Measurements from ENCODE around the gene RBMX.
"Not testable (repeated sequence)": the region's sequence is repeated elsewhere in the genome, so short reads cannot be mapped to it uniquely, and the experiment has no call there.

The RBMX gene

GRCh38 chrX:136880452-136881013 is at the start of gene RBMX:
Gene RBMX, minus strand, starts transcription at chrX:136880725. Its CDS starts 1,298 bp downstream, at chrX:136879427.
- peak; percentile 86 for DNase-seq (ENCODE audit: low read depth)

- not testable (repeated sequence) for DNase-seq (ENCODE audit: low read depth)
Measured at GRCh38 chrX:136921438-136921837, 40.9 kb upstream of the RBMX start.

GRCh38 chrX:136920001-136920400 is 39.5 kb upstream of the RBMX start:
- no peak for DNase-seq (ENCODE audit: low read depth)

DNA sequence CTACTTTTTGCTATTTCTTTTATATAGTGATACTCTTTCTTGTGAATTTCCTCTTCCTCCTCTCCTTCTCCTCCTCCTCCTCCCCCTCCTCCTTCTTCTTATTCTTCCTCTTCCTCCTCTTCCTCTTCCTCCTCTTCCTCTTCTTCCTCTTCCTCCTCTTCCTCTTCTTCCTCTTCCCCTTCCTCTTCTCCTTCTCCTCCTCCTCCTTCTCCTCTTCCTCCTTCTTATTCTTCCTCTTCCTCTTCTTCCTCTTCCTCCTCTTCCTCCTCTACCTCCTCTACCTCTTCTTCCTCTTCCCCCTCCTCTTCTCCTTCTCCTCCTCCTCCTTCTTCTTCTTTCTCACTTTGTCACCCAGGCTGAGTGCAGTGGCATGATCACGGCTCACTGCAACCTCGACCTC is 36.3 kb upstream of the RBMX start:
- DNase-seq (ENCODE audit: low read depth), result no peak

GRCh38 chrX:136911661-136912060 is 31.1 kb upstream of the RBMX start:
- DNase-seq (ENCODE audit: low read depth), result not testable (repeated sequence)

DNA sequence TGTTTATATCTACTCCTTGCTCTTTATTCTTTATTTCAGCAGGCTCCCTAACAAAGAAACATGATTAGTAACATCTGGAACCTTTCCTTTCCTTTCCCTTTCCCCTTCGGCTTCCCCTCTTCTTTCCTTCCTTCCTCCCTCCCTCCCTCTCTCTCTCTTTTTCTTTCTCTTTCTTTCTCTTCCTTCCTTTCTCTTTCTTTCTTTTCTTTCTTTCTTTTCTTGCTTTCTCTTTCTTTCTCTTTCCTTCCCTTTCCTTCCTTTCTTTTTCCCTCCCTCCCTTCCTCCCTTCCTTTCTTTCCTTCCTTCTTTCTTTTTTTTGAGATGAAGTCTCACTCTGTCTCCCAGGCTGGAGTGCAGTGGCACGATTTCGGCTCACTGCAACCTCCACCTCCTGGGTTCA is 30.7 kb upstream of the RBMX start:
- no peak for DNase-seq (ENCODE audit: low read depth)

DNA sequence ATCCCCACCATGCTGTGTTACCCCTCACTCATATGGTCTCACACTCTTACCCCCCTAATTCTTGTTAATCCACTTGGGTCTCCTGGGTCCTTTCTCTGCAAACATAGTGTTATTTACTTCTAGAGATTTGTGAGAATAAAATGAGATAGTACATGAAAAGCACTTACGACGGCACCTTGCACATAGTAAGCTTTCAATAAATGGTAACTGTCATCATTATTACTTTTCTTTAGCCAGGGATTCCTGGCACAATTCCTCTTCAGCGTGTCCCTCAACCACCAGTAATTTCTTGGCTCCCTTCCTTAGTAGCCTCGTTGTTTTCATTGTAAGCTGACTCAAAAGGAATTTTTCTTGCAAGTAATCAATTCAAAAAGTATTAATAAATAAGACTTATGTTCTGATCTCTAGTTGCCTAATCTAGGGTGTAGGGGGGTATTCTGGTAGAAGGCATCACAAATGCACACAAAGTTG is 30.1 kb upstream of the RBMX start:
- DNase-seq (ENCODE audit: low read depth), result no peak

- peak; percentile 73 for DNase-seq (ENCODE audit: low read depth)
Measured at GRCh38 chrX:136909706-136910564, 29.4 kb upstream of the RBMX start.

DNA sequence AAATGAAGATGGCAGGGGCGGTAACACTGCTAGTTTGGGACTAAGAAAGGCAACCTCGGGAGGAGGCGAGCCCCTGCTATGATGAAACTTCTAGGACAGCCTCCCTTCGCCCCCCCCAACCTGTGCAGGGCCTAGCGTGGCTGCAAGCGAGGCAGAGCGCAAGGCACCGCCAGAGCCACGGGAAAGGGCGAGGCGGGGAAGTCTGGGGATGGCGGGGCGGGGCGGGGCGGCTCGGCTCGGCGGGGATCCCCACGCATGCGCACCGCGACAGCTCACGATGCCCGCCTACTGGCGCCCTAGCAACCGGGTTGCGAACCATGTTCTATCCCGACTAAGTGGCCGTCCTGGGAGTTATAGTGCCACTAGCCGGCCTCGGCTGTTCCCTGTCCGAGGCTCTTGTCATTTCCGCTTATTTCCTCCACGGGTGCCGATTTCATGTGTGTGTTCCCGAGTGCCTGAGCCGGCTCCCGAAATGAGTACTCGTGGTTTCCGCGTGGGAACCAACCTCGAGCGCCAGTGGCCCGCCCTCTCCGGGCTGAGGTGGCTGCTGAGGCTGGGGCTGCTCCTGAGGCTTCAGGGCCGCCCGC is 28.7 kb upstream of the RBMX start:
- peak; percentile 51 for DNase-seq (ENCODE audit: low read depth)

DNA sequence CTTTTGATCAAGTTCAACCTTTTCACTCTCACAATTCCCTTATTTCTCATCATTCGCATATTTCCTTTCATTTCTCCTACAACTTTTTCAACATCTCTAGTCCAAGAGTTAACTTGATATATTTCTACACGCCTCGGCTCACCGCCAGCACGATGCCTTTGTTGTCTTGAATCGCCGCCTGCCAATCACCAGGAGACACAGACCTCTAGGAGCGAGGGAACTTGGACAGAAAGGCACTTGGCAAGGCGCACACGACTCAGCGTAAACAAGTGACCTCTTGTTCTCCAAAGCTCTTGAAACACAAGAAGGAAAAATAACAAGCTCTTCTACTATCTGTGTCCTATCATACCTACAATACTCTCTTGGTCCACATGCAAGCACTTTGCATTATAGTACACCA is 27.1 kb upstream of the RBMX start:
- DNase-seq (ENCODE audit: low read depth), result no peak

- no peak for DNase-seq (ENCODE audit: low read depth)
Measured at GRCh38 chrX:136906921-136907510, 26.5 kb upstream of the RBMX start.

DNA sequence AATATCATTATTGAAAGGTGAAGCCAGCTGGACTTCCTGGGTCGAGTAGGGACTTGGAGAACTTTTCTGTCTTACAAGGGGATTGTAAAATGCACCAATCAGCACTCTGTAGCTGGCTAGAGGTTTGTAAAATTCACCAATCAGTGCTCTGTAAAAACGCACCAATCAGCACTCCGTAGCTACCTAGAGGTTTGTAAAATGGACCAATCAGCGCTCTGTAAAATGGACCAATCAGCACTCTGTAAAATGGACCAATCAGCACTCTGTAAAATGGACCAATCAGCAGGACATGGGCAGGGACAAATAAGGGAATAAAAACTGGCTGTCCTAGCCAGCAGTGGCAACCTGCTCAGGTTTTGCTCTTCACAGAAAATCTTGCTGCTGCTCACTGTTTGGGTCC is 23.5 kb upstream of the RBMX start:
- not testable (repeated sequence) for DNase-seq (ENCODE audit: low read depth)

- not testable (repeated sequence) for DNase-seq (ENCODE audit: low read depth)
Measured at GRCh38 chrX:136900071-136900470, 19.5 kb upstream of the RBMX start.

DNA sequence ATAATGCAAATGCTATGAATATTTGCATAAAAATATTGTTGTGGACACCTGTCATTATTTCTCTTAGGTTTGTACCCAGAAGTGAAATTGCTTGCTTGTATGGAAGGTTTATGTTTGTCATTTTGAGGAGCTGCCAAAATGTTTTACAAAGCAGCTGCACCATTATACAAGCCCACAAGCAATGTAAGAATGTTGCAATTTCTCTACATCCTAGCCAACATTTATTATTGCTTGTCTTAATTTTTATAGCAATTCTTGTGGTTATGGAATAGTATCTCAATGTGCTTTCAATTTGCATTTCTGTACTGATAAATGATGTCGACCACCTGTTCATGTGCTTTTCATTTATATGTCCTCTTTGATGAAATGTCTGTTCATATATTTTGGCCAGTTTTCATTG is 18.7 kb upstream of the RBMX start:
- no peak for DNase-seq (ENCODE audit: low read depth)

DNA sequence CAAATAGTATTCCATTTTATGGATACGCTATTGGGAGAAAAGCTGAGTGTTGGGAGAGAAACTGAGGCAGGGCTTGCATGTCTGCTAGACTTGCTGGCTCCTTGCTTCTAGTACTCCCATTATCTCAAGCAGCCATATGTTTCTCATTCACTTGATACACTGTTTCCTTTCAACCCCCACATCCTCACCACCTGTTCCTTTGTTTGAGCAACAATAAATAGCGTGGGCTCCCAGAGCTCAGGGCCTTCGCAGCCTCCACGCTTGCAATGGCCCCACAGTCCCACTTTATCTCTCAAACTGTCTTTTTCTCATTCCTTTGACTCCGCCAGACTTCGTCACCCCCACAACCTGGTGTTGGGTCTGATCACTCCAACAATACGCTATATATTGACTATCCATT is 18.2 kb upstream of the RBMX start:
- DNase-seq (ENCODE audit: low read depth), result not testable (repeated sequence)

DNA sequence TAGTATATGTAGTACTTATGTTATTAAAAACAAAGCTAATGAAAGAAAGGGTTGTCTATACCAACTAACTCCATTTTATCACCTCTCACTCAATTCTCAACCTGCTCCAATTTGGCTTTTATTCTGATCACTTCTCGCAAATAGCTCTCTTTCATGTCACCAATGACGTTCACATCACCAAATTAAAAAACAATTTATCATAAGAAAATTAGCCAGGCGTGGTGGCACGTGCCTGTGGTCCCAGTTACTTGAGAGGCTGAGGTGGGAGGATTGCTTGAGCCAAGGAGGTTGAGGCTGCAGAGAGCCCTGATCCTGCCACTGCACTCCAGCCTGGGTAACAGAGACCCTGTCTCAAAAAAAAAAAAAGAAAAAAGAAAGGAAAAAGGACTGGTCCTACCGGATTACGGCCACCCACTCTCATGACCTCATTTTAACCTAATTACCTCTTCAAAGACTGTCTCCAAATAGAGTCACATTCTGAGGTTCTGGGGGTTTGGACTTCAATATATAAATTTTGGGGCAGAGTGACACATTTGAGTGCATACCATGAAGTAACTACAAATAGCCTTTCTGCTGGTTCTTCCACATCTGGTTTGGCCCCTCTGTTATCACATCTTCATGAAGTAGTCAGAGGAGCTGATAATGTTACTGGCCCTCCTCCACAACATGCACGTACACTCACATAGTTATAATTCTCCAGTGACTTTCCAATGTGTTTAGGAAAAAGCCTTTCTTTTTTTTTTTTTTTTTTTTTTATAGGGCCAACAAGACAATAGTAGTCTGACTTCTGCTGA is 15.8 kb upstream of the RBMX start:
- no peak for DNase-seq (ENCODE audit: low read depth)

DNA sequence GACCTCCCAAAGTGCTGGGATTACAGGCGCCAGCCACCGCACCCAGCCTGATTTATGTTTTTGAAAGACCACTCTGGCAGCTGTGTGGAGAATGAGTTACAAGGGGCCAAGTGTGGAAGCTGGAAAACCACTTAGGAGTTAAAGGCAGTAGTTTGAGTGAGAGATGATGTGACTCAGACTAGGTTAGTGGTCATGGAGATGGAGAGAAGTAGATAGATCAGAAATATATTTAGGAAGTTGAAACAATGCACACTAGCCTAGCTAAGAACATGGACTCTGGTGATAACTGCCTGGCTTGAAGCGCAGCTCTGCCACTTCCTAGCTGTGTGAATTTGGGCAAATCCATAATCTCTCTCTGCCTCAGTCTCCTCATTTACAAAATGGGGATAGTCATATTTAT is 11.9 kb upstream of the RBMX start:
- DNase-seq (ENCODE audit: low read depth), result no peak

DNA sequence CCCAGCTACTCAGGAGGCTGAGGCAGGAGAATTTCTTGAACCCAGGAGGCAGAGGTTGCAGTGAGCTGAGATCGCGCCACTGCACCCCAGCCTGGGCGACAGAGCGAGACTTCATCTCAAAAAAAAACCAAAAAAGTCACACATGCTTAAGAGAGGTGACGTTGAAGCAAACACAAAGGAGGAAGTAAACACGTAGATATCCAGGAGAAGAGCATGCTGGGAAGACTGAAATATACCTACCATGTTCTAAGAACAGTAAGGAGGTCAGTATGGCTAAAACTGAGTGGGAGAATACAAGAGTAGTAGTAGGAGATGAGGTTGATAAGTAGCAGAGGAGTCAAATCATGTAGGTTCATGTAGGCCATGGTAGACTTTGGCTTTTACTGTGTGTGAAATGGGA is 10.1 kb upstream of the RBMX start:
- DNase-seq (ENCODE audit: low read depth), result not testable (repeated sequence)

DNA sequence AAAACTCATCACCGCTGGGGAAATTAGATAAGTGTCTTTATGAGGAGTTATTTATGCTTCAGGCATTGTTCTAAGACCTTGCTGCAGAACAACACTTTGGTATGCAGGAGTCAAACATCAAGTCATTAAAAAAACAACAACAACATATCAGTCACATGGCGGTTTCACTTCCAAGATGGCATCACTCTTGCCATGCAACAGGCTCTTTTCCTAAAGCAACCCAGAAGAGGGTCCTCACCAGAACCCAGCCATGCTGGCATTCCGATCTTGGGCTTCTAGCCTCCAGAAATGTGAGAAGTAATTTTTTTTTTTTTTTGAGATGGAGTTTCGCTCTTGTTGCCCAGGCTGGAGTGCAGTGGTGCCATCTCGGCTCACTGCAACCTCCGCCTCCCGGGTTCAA is 8.7 kb upstream of the RBMX start:
- no peak for DNase-seq (ENCODE audit: low read depth)

DNA sequence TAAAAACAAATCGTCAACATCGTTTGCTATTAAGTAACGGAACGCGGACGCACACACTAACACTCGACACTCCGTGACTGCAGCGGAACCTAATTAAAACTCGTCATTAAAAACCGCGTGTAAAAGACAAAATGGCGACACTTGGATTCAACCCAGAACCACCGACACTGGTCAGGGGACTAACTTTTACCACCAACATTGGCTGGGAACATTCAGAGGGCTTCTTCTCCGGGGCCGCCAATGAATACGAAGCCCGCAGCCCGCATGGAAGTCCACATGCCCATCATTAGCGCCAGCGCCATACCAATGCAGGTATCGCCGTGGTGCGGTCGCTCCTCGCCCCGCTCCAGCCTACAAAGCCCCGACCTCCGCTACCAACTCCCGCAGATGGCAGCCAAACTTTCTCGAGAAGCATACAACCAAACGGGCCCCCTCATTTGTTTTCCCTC is 498 bp downstream of the RBMX start:
- DNase-seq (ENCODE audit: low read depth), result no peak

- no peak for DNase-seq (ENCODE audit: low read depth)
Measured at GRCh38 chrX:136879001-136879687, 1.4 kb downstream of the RBMX start.
